Epithelial cell of esophagus (primary cell): Measurements from ENCODE around the gene PEX11A.

ENCODE experiments used
- DNase-seq: peaks from one replicate; pipeline ENCODE4 v3.0.0; 2010; ENCODE audit warnings: low read depth
- H3K4me3 ChIP-seq: 2 replicates; pipeline ENCODE4 v1.5.1; 2011; ENCODE audit warnings: mild to moderate bottlenecking, low read length, control low read depth
- TF ChIP-seq, protein P1 (sequence below): IDR thresholded peaks from 2 replicates; pipeline ENCODE4 v1.5.1; 2011; ENCODE audit warnings: low read depth, mild to moderate bottlenecking, low read length, control low read depth, inconsistent platforms; ENCODE audit not compliant: insufficient read depth; ENCODE audit errors: missing control alignments

The PEX11A gene

GRCh38 chr15:89725064-89725463, 34.5 kb upstream of the PEX11A start:
- no peak for DNase-seq
- H3K4me3 ChIP-seq: no peak overlapping the region
- TF ChIP-seq, protein P1, sequence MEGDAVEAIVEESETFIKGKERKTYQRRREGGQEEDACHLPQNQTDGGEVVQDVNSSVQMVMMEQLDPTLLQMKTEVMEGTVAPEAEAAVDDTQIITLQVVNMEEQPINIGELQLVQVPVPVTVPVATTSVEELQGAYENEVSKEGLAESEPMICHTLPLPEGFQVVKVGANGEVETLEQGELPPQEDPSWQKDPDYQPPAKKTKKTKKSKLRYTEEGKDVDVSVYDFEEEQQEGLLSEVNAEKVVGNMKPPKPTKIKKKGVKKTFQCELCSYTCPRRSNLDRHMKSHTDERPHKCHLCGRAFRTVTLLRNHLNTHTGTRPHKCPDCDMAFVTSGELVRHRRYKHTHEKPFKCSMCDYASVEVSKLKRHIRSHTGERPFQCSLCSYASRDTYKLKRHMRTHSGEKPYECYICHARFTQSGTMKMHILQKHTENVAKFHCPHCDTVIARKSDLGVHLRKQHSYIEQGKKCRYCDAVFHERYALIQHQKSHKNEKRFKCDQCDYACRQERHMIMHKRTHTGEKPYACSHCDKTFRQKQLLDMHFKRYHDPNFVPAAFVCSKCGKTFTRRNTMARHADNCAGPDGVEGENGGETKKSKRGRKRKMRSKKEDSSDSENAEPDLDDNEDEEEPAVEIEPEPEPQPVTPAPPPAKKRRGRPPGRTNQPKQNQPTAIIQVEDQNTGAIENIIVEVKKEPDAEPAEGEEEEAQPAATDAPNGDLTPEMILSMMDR: no peak

- no peak overlapping the region for H3K4me3 ChIP-seq
- DNase-seq: no peak
- TF ChIP-seq, protein P1: no peak
Measured at GRCh38 chr15:89724621-89725020, 34.1 kb upstream of the PEX11A start.

- no peak overlapping the region for H3K4me3 ChIP-seq
- TF ChIP-seq, protein P1: no peak
- no peak for DNase-seq
Measured at GRCh38 chr15:89723031-89723430, 32.5 kb upstream of the PEX11A start.

GRCh38 chr15:89714775-89715174, 24.2 kb upstream of the PEX11A start:
- no peak overlapping the region for H3K4me3 ChIP-seq
- TF ChIP-seq, protein P1: no peak
- DNase-seq: no peak

DNA sequence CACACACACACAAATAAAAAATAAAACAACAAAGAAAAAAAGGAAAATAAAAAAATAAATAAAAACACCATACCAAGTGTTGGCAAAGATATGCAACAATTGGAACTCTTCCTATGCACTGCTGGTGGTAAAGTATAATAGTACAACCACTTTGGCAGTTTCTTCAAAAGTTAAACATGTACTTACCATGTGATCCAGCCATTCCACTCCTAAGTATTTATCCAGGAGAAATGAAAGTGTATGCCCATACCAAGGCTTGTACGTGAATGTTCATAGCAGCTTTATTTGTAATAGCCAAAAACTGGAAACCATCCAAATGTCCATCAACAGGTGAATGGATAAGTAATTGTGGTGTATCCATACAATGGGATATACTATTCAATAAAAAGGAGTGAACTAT, 17.0 kb upstream of the PEX11A start:
- H3K4me3 ChIP-seq: no peak overlapping the region
- TF ChIP-seq, protein P1: no peak
- peak; percentile 24 for DNase-seq

- TF ChIP-seq, protein P1: no peak
- no peak for DNase-seq
Measured at GRCh38 chr15:89704411-89704810, 13.9 kb upstream of the PEX11A start.

DNA sequence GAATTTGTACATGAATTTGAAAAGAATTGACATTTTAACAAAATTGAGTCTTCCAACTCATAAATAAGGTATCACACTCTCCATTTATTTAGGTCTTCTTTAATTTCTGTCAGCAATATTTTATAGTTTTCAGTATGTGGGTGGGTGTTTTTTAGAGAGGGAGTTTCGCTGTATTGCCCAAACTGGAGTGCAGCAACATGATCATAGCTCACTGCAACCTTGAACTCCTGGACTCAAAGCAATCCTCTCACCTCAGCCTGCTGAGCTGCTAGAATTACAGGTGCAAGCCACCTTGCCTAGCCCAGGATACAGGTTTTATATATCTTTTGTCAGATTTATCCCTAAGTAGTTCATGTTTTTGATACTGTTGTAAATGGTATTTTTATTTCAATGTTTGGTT, 4.6 kb upstream of the PEX11A start:
- TF ChIP-seq, protein P1: no peak

More at GRCh38 chr15:89704411-89704810, 13.9 kb upstream of the PEX11A start:
- no peak overlapping the region for H3K4me3 ChIP-seq

More for the DNA sequence above, 4.6 kb upstream of the PEX11A start:
- DNase-seq: no peak
- no peak overlapping the region for H3K4me3 ChIP-seq
